GM19468 (cell line): Measurements from ENCODE around the gene TIGD6.
A peak's percentile ranks its signal among the peaks of the same experiment; 100 is the strongest.

ENCODE experiments used
- ATAC-seq: cut with Tn5 transposase; IDR thresholded peaks from one replicate; pipeline ENCODE4 v1.9.1; 2021; ENCODE audit warnings: mild to moderate bottlenecking, moderate library complexity, moderate number of reproducible peaks; ENCODE audit not compliant: unreplicated experiment; ENCODE audit errors: extremely low read depth

The TIGD6 gene

GRCh38 chr5:149982505-149982904, 17.9 kb downstream of the TIGD6 start:
- no peak for ATAC-seq

DNA sequence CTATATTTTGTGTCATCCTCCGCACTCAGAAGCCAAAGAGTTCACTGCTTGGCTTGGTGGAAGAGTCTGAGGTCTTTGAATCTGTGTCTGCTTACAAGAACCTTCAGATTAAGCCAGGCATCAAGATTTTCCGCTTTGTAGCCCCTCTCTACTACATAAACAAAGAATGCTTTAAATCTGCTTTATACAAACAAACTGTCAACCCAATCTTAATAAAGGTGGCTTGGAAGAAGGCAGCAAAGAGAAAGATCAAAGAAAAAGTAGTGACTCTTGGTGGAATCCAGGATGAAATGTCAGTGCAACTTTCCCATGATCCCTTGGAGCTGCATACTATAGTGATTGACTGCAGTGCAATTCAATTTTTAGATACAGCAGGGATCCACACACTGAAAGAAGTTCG, 19.2 kb downstream of the TIGD6 start:
- ATAC-seq: no peak

- ATAC-seq: no peak
Observed at GRCh38 chr5:149979896-149980295, 20.6 kb downstream of the TIGD6 start.

GRCh38 chr5:149975409-149975808, 25.0 kb downstream of the TIGD6 start:
- no peak for ATAC-seq

DNA sequence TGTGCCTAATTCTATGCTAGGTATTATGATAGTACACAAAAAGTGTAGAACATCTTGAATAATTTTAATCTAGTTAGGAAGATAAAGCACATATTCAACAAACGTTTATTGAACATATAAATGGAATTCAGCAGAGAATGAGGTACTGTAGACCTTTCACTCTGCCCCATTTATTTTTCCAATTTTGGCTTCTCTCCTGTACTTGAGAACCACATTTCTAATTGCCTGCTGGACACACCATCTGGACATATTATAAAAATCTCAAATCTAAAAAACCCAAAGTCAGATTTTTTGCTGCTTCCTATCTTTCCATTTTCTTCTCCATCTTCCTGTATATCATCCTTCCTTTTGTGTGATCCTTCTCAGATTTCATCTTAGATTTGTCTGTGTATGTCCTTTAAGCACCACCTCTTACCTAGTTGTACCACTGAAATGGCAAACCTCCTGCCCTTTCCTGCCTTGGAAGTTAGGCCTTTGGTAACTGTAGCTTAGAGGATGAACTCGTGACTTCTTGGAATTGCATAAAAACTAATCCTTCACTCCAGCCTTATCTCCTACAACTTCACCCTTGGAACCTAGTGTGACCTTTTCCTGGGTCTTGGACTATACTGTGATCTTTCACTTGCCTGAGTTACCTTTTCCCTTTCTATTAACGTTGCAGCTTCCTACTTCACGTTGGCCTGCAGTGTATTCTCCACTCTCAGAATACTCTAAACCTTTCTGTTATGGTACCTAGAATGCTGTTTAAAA, 31.1 kb downstream of the TIGD6 start:
- no peak for ATAC-seq

DNA sequence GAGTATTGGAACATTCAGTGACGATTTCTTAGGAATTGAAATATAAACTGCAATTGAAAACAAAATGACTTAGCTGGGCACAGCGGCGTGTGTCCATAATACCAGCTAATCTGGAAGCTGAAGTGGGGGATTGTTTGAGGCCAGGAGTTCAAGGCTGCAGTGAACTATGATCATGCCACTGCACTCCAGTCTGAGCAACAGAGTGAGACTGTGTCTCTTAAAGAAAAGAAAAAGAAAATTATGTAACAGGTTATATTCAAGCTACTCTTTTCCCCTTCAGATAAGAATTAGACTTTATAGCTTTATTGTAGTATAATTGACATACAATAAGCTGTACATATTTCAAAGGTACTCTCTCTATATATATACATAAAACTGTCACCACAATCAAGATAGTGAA, 33.5 kb downstream of the TIGD6 start:
- ATAC-seq: no peak

DNA sequence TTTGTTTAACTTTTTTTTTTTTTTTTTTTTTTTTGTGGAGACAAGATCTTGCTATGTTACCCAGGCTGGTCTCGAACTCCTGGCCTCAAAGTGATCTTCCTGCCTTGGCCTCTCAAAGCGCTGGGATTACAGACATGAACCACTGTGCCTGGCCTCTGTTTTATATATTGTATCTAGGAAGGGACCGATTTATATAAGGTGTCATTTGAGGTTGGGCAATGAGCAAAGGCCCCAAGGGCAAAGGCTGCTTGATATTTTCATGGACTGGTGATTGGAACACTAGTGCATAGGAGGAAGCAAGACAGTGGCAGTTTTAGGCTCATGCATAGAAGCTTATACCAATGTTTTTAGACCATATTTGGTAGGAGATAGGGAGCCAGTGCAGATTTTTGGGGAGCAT, 36.7 kb downstream of the TIGD6 start:
- ATAC-seq: no peak

DNA sequence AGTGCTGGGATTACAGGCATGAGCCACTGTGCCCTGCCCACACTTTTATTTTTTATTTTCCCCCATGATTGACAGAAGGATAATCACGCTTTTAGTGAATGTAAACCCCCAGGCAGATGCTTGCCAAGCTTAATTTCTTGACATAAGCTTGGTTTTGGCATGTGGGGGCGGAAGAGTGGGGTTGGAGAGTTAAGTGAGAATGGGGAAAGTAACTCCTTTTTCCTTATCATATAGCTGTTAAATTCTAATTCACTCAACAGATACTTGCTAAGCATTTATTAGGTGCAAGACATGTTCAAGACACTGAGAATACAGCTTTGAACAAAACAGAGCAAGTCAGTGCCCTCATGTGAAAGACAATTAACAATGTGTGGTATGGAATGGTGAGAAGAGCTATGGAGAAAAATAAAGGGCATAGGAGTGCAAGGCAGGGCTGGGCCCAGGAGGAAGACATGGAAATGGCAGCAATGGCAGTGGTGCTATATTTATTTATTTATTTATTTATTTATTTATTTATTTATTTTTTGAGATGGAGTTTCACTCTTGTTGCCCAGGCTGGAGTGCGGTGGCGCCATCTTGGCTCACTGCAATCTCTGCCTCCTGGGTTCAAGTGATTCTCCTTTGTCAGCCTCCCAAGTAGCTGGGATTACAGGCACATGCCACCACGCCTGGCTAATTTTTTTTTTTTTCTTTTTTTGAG, 37.7 kb downstream of the TIGD6 start:
- no peak for ATAC-seq

- no peak for ATAC-seq
Observed at GRCh38 chr5:149961957-149962409, 38.5 kb downstream of the TIGD6 start.

GRCh38 chr5:149961186-149961685, 39.2 kb downstream of the TIGD6 start:
- no peak for ATAC-seq

DNA sequence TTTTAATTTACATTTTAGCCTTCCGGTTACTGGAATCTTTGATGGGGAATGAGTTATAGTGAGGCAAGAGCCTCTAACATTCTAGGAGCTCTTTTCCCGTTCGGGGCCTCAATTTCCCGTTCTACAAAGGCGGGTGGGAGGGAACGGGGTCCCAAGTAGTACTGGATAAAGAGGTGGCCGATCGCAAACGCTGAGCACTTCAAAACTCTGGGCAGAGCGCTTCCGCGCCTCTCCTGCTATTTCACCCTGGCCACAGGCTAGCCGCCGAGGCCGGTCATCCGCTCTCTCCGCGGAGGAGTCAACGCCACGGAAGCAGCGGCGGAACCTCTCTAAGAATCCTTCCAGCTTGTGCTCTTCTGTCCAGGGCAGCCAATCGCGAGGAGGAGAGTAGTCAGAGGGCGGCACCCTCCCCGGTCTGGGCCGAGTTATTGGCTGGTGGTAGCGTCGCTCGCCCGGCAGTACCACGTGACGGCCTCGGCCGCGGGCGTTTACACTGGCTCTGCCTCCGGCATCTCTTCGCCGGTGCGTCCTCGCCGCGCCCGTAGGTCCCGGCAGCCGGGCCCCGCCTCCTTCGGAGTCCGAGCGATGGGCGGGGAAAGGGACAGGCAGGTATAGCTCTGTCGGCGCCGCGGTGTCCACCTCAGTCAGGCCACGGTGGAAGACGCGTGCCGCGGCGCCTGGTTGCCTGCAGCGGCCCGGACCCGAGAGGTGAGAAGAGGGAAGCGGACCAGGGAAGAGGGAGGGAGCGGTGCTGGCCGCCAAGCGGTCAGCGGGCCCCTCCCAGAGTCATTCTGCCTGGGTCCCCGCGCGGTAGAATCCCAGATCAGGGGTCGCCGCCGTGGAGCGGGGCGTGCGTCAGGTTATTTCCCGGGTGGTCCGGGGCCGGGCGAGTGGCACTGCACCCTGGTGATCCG, 39.9 kb downstream of the TIGD6 start, which contains the start of gene SLC26A2:
Gene SLC26A2 (plus strand): TSS at position 487 of the 914 bp plus-strand sequence. CDS start 16,895 bp downstream, outside the sequence.
- peak; percentile 98 for ATAC-seq

DNA sequence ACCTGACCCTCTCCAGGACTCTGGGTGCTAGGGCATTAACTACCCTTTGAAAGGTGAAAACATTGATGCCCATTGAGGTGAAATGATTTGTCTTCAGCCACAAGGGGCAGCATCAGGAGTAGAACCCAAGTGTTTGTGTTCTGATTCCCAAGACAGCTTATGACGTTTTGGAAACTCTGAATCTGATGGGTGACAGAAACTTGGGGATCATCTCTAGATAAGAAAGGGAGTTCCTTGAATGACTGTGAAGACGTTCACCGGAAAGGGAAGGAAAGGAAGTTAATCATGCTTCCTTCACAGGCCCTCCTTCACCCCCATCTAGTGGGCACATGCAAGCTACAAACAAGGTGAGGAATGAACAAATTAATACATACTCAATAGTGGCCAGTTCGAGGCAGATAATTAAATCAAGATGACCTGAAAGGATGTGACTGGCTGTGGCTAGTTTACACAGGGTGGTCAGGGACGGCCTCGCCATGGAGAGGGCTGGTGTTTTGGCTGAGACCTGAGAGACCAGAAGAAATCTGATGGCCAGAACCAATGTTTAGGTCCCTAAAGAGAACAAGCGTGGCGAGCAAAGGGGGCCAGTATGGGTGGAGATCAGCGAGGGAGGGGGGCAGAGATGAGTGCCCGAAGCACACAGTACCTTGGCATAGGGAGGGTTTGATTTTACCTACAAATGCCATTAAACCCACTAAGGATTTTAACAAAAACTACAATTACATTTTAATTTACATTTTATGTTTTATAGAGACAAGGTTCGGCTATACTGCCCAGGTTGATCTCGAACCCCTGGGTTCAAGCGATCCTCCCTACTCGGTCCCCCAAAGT, 40.8 kb downstream of the TIGD6 start:
- no peak for ATAC-seq

DNA sequence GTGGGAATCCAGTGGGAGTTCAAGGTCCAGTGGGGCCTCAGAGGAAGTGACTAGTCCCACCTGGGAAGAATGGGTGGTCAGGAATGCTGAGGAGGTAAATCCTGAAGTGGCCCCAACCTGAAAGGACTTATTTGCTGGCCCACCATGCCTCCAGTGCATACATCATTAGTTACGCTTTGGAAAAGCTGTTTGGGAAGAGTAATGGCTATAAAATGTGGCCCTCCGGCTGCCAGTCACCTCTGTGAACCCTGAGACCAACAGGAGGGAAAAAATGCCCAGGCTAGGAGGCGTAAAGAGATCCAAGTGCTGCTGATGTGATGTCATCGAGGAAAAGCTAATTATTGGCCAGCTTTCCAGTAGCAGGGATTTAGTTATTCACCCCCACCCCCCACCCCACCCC, 42.6 kb downstream of the TIGD6 start:
- ATAC-seq: no peak

- ATAC-seq: no peak
Observed at GRCh38 chr5:149956685-149957084, 43.8 kb downstream of the TIGD6 start.

DNA sequence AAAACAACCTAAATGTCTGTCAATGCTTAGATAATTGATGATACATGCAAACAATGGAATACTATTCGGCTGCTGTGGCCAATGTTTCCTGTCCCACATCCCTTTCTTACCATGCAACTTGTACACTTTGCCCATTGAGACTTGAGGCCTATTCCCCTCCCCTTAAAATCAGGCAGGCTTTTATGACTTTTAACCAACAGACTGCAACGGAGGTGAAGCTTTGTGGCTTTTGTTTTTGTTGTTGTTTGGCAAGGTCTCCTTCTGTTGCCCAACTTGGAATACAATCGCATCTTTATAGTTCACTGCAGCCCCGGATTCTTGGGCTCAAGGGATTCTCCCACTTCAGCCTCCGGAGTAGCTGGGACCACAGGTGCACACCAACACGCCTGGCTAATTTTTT, 45.7 kb downstream of the TIGD6 start:
- ATAC-seq: no peak

DNA sequence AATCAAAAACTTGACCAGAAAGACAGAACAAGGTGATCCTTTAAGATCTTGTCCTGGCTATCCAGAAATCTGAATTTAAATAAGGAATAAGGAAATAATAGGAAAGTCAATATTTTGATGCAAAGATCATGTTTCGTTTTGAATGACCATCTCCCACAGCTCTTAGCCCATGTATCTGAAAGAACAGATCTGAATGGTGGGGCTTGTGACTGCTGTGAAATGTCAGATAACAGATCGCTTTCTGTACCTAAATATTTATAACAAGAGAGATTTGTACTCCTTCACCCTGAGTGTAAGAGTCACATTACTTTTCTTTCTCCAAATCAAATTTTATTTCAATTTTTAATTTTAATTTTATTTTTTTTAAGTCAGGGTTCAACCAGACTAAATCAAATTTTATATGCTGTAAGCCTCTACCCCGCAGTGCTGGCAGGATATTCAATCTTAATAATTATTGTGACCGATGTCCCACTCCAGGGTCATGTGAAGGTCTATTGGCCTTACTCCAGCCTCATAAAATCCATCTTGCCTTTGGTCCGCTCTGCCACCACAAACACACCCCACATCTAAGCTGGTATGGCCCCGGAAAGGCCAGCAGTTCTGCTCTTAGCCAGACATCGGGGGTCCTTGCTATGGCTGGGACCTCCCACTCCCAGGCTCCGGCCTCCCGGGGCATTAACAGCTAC, 46.9 kb downstream of the TIGD6 start:
- ATAC-seq: no peak

DNA sequence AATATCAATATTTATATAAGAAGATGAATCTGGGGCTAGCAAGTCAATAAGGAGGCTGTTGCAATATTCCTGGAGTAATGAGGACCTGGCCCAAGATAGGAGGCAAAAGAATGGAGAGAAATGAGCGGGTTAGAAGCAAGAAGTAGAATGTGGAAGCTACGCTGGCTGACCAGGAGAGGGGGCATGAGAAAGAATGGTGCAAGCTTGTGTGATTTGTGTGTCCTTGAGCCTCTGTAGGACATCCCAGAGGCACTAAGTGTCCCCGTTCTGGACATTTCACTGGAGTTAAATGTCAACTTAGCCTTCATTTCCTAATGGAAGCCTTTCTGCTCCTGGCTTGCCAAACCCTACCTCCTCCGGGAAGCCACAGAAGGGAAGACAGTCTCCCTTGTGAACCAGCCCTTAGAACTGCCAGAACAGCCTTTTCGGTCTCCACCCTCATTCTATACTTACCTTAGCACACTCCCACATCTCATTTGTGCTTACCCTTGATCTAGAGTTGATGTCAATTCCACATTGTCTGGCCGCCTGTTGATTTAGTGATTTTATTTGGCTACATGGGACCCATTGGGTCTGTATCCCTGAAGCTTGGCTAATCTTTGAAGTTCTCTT, 49.2 kb downstream of the TIGD6 start:
- ATAC-seq: no peak

DNA sequence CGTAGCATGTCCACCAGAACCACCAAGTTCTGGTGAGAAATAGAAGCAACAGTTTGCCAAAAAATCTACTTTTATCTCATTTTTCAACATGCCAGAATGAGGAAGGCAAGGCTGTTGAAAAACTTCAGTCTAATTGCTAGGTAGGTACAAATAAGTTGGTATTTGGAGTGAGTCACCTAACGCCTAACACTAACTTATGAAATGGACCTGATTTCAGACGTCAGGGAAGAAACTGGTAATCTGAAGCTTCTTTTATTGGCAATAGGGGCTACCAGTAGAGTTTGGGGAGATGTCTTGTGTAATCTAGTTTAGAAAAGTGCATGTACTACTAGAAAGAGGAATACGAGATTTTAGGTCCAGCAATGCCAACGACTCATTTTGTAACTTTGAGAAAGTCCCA, 51.5 kb downstream of the TIGD6 start:
- no peak for ATAC-seq

DNA sequence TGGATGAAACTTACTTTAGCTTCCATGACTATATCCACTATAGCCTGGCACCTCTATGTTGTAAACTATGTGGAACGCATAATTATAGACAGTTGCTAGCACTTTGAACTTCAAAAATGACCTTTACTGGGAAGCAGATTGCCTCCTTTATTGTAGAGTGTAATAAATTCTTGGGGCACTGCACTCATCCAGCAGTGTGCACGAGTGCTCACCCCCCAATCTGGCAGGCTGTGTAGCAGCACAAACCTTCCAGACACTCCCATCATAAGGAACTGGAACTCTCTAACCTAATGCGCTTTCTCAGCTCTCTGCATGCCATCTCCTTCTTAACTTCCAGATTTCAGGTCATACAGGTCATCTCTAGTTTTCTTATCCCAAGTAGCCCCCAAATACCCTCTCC, 54.3 kb downstream of the TIGD6 start:
- no peak for ATAC-seq
